Measurements from ENCODE around the gene LASP1.

DNA sequence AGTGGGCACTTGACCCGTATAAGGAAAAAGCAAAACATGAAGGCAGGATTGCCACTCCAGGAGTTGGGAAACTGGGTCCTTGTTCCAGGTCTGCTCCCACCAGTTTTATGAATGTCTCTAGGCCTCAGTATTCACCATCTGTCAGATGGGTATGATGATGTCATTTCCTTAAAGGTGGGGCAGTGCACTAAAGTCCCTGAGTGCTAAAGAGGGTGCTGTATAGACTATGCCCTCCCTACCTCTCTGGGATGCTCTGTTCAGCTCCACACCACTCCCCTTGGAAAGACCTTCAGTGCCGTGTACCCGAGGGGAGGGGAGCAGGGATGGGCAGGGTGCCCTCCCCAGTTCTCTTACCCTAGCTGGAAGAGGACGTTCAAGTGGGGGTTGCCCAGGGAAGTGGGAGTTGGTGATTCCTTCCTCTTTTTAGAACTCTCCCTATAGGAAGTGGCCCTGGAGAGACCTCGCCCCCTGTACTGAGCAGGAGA, 2.2 kb downstream of the LASP1 start:
- TF ChIP-seq REST (IDR thresholded peaks at IDR 0.05; ENCODE audit: low read depth) = no peak
- TF ChIP-seq EGR1 (IDR thresholded peaks at IDR 0.05) = no peak
- no peak for TF ChIP-seq YY1 (IDR thresholded peaks at IDR 0.05; ENCODE audit: low read depth)
- TF ChIP-seq, protein P1, sequence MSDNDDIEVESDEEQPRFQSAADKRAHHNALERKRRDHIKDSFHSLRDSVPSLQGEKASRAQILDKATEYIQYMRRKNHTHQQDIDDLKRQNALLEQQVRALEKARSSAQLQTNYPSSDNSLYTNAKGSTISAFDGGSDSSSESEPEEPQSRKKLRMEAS (IDR thresholded peaks at IDR 0.05) = no peak
- no peak for TF ChIP-seq ZBTB7A (IDR thresholded peaks at IDR 0.05; ENCODE audit: low read depth)
